Neural crest cell (in vitro differentiated cells): Measurements from ENCODE around the gene HDDC2. TPM values are rescaled to one million over a fixed set of nuclear protein-coding genes. Genes with fewer than 3 reads are reported as not detected.

Experiments used
- DNase-seq: peaks from one replicate; pipeline ENCODE4 v3.0.0; 2021; ENCODE audit warnings: low read depth, mixed read lengths, low spot score
- H3K27ac Mint-ChIP-seq: one replicate; pipeline ENCODE4 v1.8.0; 2021; ENCODE audit warnings: mild to moderate bottlenecking, mixed read lengths; ENCODE audit not compliant: unreplicated experiment
- H3K27me3 Mint-ChIP-seq: 2 replicates; pipeline ENCODE4 v1.8.0; 2021; ENCODE audit warnings: low read depth, mild to moderate bottlenecking, mixed read lengths
- H3K36me3 Mint-ChIP-seq: 2 replicates; pipeline ENCODE4 v1.8.0; 2021; ENCODE audit warnings: low read depth, mild to moderate bottlenecking, mixed read lengths
- H3K4me1 Mint-ChIP-seq: 2 replicates; pipeline ENCODE4 v1.8.0; 2021; ENCODE audit warnings: mixed read lengths
- H3K4me3 Mint-ChIP-seq: one replicate; pipeline ENCODE4 v1.8.0; 2021; ENCODE audit warnings: mild to moderate bottlenecking, mixed read lengths
- H3K9me3 Mint-ChIP-seq: 2 replicates; pipeline ENCODE4 v1.8.0; 2021; ENCODE audit warnings: mixed read lengths
- total RNA-seq: library from RNA; stranded (reverse); gene quantifications from 2 replicates; pipeline ENCODE4 v1.2.1, GENCODE V29; 2021
- TF ChIP-seq, protein P1 (sequence below): fragments of 200-600 bp; sonication (generic); conservative IDR thresholded peaks from 2 replicates; pipeline ENCODE4 v1.5.0; 2021; ENCODE audit warnings: antibody characterized with exemption, mild to moderate bottlenecking

The HDDC2 gene
- total RNA-seq, 1 donor from 2014 or later, result 103 TPM

DNA sequence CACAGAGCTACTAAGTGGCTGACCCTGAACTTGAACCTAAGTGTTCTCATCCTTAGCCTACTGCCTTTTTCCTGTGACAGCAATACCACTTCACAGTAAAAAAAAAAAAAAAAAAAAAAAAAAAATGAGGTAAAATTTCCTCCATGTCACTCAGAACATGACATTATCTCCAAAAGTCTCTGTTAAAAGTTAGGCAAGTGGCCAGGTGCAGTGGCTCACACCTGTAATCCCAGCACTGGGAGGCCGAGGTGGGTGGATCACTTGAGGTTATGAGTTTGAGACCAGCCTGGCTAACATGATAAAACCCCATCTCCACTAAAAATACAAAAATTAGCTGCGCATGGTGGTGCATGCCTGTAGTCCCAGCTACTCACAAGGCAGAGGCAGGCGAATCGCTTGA, 11.2 kb upstream of the HDDC2 start:
- no peaks in the 10 kb centered on the region for H3K36me3 Mint-ChIP-seq
- no peak overlapping the region for H3K4me3 Mint-ChIP-seq
- peaks cover 30% of the 10 kb centered on the region for H3K27me3 Mint-ChIP-seq
- H3K27ac Mint-ChIP-seq, result no peak overlapping the region
- DNase-seq, result no peak
- peaks cover 12% of the 10 kb centered on the region for H3K4me1 Mint-ChIP-seq
- no peaks in the 10 kb centered on the region for H3K9me3 Mint-ChIP-seq
- TF ChIP-seq, protein P1, sequence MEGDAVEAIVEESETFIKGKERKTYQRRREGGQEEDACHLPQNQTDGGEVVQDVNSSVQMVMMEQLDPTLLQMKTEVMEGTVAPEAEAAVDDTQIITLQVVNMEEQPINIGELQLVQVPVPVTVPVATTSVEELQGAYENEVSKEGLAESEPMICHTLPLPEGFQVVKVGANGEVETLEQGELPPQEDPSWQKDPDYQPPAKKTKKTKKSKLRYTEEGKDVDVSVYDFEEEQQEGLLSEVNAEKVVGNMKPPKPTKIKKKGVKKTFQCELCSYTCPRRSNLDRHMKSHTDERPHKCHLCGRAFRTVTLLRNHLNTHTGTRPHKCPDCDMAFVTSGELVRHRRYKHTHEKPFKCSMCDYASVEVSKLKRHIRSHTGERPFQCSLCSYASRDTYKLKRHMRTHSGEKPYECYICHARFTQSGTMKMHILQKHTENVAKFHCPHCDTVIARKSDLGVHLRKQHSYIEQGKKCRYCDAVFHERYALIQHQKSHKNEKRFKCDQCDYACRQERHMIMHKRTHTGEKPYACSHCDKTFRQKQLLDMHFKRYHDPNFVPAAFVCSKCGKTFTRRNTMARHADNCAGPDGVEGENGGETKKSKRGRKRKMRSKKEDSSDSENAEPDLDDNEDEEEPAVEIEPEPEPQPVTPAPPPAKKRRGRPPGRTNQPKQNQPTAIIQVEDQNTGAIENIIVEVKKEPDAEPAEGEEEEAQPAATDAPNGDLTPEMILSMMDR, result no peak

DNA sequence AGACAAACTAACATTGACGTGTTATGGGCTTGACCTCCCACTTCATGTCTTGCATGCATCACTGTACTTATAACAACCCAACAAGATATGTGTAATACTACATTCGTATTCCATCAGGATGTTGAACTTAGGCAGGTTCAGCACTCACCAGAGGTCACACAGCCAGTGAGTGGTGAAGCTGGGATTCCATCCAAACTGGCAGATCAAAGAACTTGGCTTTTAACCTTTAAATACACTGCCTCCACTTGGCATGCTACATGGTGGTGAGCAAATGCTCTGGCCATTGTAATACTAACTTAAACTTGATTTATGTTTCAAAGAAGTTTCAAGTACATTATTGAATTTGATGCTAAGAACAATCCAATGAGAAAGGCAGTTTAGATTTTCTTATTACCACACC, 10.7 kb upstream of the HDDC2 start:
- no peaks in the 10 kb centered on the region for H3K36me3 Mint-ChIP-seq
- H3K9me3 Mint-ChIP-seq, result no peaks in the 10 kb centered on the region
- H3K4me1 Mint-ChIP-seq, result peaks cover 17% of the 10 kb centered on the region
- H3K27me3 Mint-ChIP-seq, result peaks cover 32% of the 10 kb centered on the region
- H3K4me3 Mint-ChIP-seq, result no peak overlapping the region
- no peak for DNase-seq
- TF ChIP-seq, protein P1, result no peak
- no peak overlapping the region for H3K27ac Mint-ChIP-seq

DNA sequence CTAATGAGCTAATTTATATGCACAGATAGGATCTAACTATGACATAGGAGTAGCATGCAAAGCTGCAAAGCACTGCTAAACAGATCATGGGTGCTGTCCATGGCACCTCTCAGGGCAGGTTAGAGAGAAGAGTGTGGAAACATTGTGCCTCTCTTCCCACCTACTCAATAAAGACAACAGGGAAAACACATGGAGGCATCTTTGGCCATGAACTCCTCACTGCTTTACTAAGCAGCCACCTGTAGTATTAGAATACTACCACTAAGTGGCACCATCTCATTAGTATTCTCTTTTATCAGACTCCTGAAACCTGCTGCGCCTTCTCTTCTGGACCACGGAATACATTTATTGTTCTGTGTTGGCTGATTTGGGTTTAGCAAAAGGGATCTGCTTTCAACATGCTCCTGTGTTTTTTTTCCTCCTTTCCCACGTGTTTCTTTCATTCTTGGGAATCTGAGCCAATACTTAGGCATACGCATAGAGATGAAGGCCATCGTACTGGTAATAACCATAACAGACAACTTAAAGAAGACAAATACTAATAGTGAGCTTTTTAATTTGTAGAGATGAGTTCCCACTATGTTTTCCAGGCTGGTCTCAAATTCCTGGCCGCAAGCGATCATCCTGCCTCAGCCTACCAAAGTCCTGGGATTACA, 9.4 kb upstream of the HDDC2 start:
- Mint-ChIP-seq H3K27ac (no peak overlapping the region), H3K27me3 (peaks cover 30% of the 10 kb centered on the region)

DNA sequence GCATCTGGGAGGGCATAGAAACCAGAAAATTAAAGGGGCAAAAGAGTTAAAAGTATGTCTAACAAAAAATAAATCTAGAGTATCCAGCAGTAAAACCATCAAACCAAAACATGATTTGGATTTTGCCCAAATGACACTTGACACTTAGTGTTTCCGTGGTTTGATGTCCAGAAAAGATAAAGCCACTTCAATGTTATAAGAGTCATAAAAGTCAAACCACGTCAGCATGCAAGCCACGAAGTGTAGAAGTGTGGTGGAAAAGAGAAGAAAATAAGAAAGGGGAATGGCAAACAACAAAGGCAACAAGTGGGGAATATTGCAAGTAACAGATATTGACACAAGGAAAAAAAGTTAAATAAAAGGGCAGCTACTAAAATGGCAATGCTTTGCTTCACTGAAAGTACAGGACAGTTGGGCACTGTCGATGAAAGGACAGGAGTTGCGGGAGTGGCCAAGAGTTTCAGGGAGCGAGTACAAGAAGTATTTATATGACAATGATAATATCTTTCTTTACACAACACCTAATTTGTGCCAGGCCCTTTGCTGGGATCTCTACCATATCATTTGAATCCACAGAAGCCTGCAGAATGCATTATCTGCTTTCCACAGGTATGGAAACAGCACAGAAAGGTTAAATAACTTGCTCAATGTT, 6.3 kb upstream of the HDDC2 start:
- DNase-seq, result no peak
- peaks cover 9% of the 10 kb centered on the region for H3K9me3 Mint-ChIP-seq
- peaks cover 3% of the 10 kb centered on the region for H3K36me3 Mint-ChIP-seq
- H3K27me3 Mint-ChIP-seq, result peaks cover 50% of the 10 kb centered on the region
- no peak overlapping the region for H3K27ac Mint-ChIP-seq
- H3K4me1 Mint-ChIP-seq, result peaks cover 34% of the 10 kb centered on the region
- H3K4me3 Mint-ChIP-seq, result no peak overlapping the region
- TF ChIP-seq, protein P1, result no peak

More for the DNA sequence above, 9.4 kb upstream of the HDDC2 start:
- Mint-ChIP-seq H3K36me3 (no peaks in the 10 kb centered on the region), H3K4me3 (no peak overlapping the region), H3K4me1 (peaks cover 30% of the 10 kb centered on the region), H3K9me3 (no peaks in the 10 kb centered on the region)
- TF ChIP-seq, protein P1, result peak; percentile 90
- DNase-seq, result peak; percentile 16

DNA sequence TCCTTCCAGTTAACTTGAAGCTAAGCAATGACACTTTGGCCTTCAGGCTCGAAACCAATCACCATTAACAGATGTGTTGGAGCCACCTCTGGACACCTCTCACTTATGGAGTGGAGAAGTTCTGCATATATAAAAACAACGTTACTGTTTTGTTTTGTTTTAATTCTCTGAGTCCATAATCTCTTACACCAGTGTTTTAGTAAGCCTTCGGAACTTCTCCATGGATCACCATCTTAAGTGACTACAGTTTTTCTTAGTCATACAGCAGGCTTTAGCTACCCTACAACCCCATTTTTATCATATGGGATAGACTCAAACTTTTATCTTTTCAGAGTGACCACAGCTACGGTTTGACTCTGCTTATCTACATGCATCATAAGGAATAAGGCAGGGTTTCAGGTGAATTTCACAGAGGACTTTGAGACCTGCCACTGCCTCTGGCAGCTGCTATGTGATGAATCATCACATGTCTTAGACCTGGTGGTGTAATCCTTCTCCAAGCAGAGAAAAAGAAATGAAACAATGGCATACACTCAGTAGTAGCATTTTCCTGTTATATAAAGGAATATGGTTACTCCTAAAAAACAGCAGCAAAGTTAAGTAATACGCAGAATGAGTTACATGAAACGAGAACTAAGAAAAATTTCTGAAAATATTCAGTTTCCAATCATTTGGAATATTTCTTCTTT, 5.5 kb upstream of the HDDC2 start:
- DNase-seq, result no peak
- Mint-ChIP-seq H3K4me1 (peaks cover 35% of the 10 kb centered on the region), H3K27ac (no peak overlapping the region), H3K4me3 (peak overlapping the region; percentile 29), H3K27me3 (peaks cover 49% of the 10 kb centered on the region), H3K9me3 (peaks cover 9% of the 10 kb centered on the region), H3K36me3 (peaks cover 3% of the 10 kb centered on the region)
- TF ChIP-seq, protein P1, result no peak
